Measurements from ENCODE around the gene PEX14.

Gene PEX14

GRCh38 chr1:10559386-10559785 lies 84.6 kb downstream of the PEX14 start:
- no peaks in the 10 kb centered on the region for H3K36me3 ChIP-seq (replicated peaks; ENCODE audit: low read depth, low read length)
- H3K27ac ChIP-seq (ENCODE audit: low read length) = no peak overlapping the region
- H3K27me3 ChIP-seq (ENCODE audit: low read depth, low read length) = no peaks in the 10 kb centered on the region
- H3K9me3 ChIP-seq (ENCODE audit: insufficient read depth, low read length) = no peaks in the 10 kb centered on the region
- H3K9ac ChIP-seq (ENCODE audit: low read length) = no peak overlapping the region
- H3K4me3 ChIP-seq (ENCODE audit: low read length) = no peak overlapping the region
- no peaks in the 10 kb centered on the region for H3K79me2 ChIP-seq (ENCODE audit: low read length)
- H4K20me1 ChIP-seq (ENCODE audit: insufficient read depth, low read length) = no peaks in the 10 kb centered on the region
- no peak overlapping the region for H2AFZ ChIP-seq (ENCODE audit: low read depth, low read length)
- TF ChIP-seq CTCF (IDR thresholded peaks at IDR 0.05; ENCODE audit: low read depth, low read length) (no peak), EZH2phosphoT487 (IDR thresholded peaks at IDR 0.05; ENCODE audit: low read depth) (no peak)
- H3K4me1 ChIP-seq (ENCODE audit: low read length) = peaks cover 4% of the 10 kb centered on the region; the same call in 1 of the 2 replicates
- H3K4me2 ChIP-seq (ENCODE audit: low read length) = no peak overlapping the region

- no peaks in the 10 kb centered on the region; the same call in 1 of the 2 replicates for H3K4me1 ChIP-seq (ENCODE audit: low read length)
- H3K9ac ChIP-seq (ENCODE audit: low read length) = no peak overlapping the region
- H3K4me2 ChIP-seq (ENCODE audit: low read length) = no peak overlapping the region
- H3K9me3 ChIP-seq (ENCODE audit: insufficient read depth, low read length) = no peaks in the 10 kb centered on the region
- no peak for TF ChIP-seq EZH2phosphoT487 (IDR thresholded peaks at IDR 0.05; ENCODE audit: low read depth)
- TF ChIP-seq CTCF (IDR thresholded peaks at IDR 0.05; ENCODE audit: low read depth, low read length) = no peak
- H3K4me3 ChIP-seq (ENCODE audit: low read length) = no peak overlapping the region
- no peaks in the 10 kb centered on the region for H3K36me3 ChIP-seq (replicated peaks; ENCODE audit: low read depth, low read length)
- H3K27ac ChIP-seq (ENCODE audit: low read length) = no peak overlapping the region
- no peaks in the 10 kb centered on the region for H3K27me3 ChIP-seq (ENCODE audit: low read depth, low read length)
- no peaks in the 10 kb centered on the region for H3K79me2 ChIP-seq (ENCODE audit: low read length)
- no peaks in the 10 kb centered on the region for H4K20me1 ChIP-seq (ENCODE audit: insufficient read depth, low read length)
- H2AFZ ChIP-seq (ENCODE audit: low read depth, low read length) = no peak overlapping the region
These were observed 86.7 kb downstream of the PEX14 start for GRCh38 chr1:10561497-10561896.

GRCh38 chr1:10561955-10562354 lies 87.2 kb downstream of the PEX14 start:
- no peak overlapping the region for H3K27ac ChIP-seq (ENCODE audit: low read length)
- H3K9me3 ChIP-seq (ENCODE audit: insufficient read depth, low read length) = no peaks in the 10 kb centered on the region
- no peaks in the 10 kb centered on the region for H4K20me1 ChIP-seq (ENCODE audit: insufficient read depth, low read length)
- no peak for TF ChIP-seq CTCF (IDR thresholded peaks at IDR 0.05; ENCODE audit: low read depth, low read length)
- TF ChIP-seq EZH2phosphoT487 (IDR thresholded peaks at IDR 0.05; ENCODE audit: low read depth) = no peak
- H3K4me1 ChIP-seq (ENCODE audit: low read length) = no peaks in the 10 kb centered on the region; the same call in 1 of the 2 replicates
- H3K27me3 ChIP-seq (ENCODE audit: low read depth, low read length) = no peaks in the 10 kb centered on the region
- no peaks in the 10 kb centered on the region for H3K79me2 ChIP-seq (ENCODE audit: low read length)
- H3K4me2 ChIP-seq (ENCODE audit: low read length) = no peak overlapping the region
- no peaks in the 10 kb centered on the region for H3K36me3 ChIP-seq (replicated peaks; ENCODE audit: low read depth, low read length)
- no peak overlapping the region for H3K9ac ChIP-seq (ENCODE audit: low read length)
- no peak overlapping the region for H2AFZ ChIP-seq (ENCODE audit: low read depth, low read length)
- H3K4me3 ChIP-seq (ENCODE audit: low read length) = no peak overlapping the region

GRCh38 chr1:10564063-10564462 lies 89.3 kb downstream of the PEX14 start:
- no peaks in the 10 kb centered on the region for H3K9me3 ChIP-seq (ENCODE audit: insufficient read depth, low read length)
- no peaks in the 10 kb centered on the region for H3K79me2 ChIP-seq (ENCODE audit: low read length)
- H3K36me3 ChIP-seq (replicated peaks; ENCODE audit: low read depth, low read length) = no peaks in the 10 kb centered on the region
- H3K9ac ChIP-seq (ENCODE audit: low read length) = no peak overlapping the region
- no peak overlapping the region for H3K27ac ChIP-seq (ENCODE audit: low read length)
- TF ChIP-seq CTCF (IDR thresholded peaks at IDR 0.05; ENCODE audit: low read depth, low read length) = no peak
- no peak overlapping the region for H3K4me3 ChIP-seq (ENCODE audit: low read length)
- no peak overlapping the region for H3K4me2 ChIP-seq (ENCODE audit: low read length)
- H3K27me3 ChIP-seq (ENCODE audit: low read depth, low read length) = no peaks in the 10 kb centered on the region
- no peaks in the 10 kb centered on the region for H4K20me1 ChIP-seq (ENCODE audit: insufficient read depth, low read length)
- H3K4me1 ChIP-seq (ENCODE audit: low read length) = no peaks in the 10 kb centered on the region
- H2AFZ ChIP-seq (ENCODE audit: low read depth, low read length) = no peak overlapping the region

Data from OCI-LY3 (cell line).